HK-2 (cell line): ENCODE data around the gene ARHGAP45.
"Not testable (repeated sequence)": the region's sequence is repeated elsewhere in the genome, so short reads cannot be mapped to it uniquely, and the experiment has no call there.

Experiments used
- DNase-seq: peaks from one replicate; pipeline ENCODE4 v3.0.0-alpha.2; 2018; ENCODE audit not compliant: unreplicated experiment

The ARHGAP45 gene

GRCh38 chr19:1104311-1105007, 37.5 kb downstream of the ARHGAP45 start:
- peak; percentile 81 for DNase-seq

GRCh38 chr19:1105008-1105872, 38.3 kb downstream of the ARHGAP45 start:
- no peak for DNase-seq

GRCh38 chr19:1105873-1106840, 39.2 kb downstream of the ARHGAP45 start:
- no peak for DNase-seq

- DNase-seq = peak; percentile 70
Observed at GRCh38 chr19:1106841-1107660, 40.1 kb downstream of the ARHGAP45 start.

- DNase-seq = no peak
Observed at GRCh38 chr19:1107661-1108261, 40.8 kb downstream of the ARHGAP45 start.

- DNase-seq = no peak
Observed at GRCh38 chr19:1108291-1109031, 41.5 kb downstream of the ARHGAP45 start.

- DNase-seq = no peak
Observed at GRCh38 chr19:1109032-1109551, 42.1 kb downstream of the ARHGAP45 start.

- no peak for DNase-seq
Observed at GRCh38 chr19:1109697-1110671, 43.0 kb downstream of the ARHGAP45 start.

- DNase-seq = no peak
Observed at GRCh38 chr19:1110809-1111640, 44.1 kb downstream of the ARHGAP45 start.

GRCh38 chr19:1111641-1112267, 44.8 kb downstream of the ARHGAP45 start:
- no peak for DNase-seq

GRCh38 chr19:1112268-1113029, 45.5 kb downstream of the ARHGAP45 start:
- no peak for DNase-seq

- DNase-seq = peak; percentile 86
Observed at GRCh38 chr19:1113030-1113985, 46.3 kb downstream of the ARHGAP45 start.

GRCh38 chr19:1113986-1114483, 47.1 kb downstream of the ARHGAP45 start:
- DNase-seq = no peak

- DNase-seq = not testable (repeated sequence)
Observed at GRCh38 chr19:1114728-1115127, 47.8 kb downstream of the ARHGAP45 start.
